Fibroblast of lung (primary cell): ENCODE measurements around the gene ASAH2. TPM values are rescaled to one million over a fixed set of nuclear protein-coding genes. Genes with fewer than 3 reads are reported as not detected.

Experiments
- DNase-seq, 2 donors: peaks; one replicate each; pipeline versions ENCODE4 v3.0.0 to v3.0.0-alpha.2; 2010; ENCODE audit warnings: low read depth in 2 of 2
- H2AFZ ChIP-seq: 2 replicates; pipeline ENCODE4 v1.5.1; 2012; ENCODE audit warnings: low read length, control low read depth, inconsistent platforms
- H3K27ac ChIP-seq: 2 replicates; pipeline ENCODE4 v1.5.1; 2011; ENCODE audit warnings: low read length, control low read depth; ENCODE audit not compliant: insufficient read depth
- H3K27me3 ChIP-seq: 2 replicates; pipeline ENCODE4 v1.5.1; 2011; ENCODE audit warnings: mild to moderate bottlenecking, low read length; ENCODE audit not compliant: control insufficient read depth, insufficient read depth
- H3K36me3 ChIP-seq: 2 replicates; pipeline ENCODE4 v1.5.1; 2011; ENCODE audit warnings: low read length; ENCODE audit not compliant: control insufficient read depth, insufficient read depth
- H3K4me1 ChIP-seq: 2 replicates; pipeline ENCODE4 v1.5.1; 2011; ENCODE audit warnings: low read length; ENCODE audit not compliant: control insufficient read depth, insufficient read depth; ENCODE audit errors: extremely low read depth
- H3K4me2 ChIP-seq: 2 replicates; pipeline ENCODE4 v1.5.1; 2011; ENCODE audit warnings: low read length, control low read depth; ENCODE audit not compliant: insufficient read depth; ENCODE audit errors: extremely low read depth
- H3K4me3 ChIP-seq, 4 experiments: fragments of 200-600 bp in 1 of 4; sonication (generic) in 1 of 4; replicated peaks in 1 of 4; 2 replicates each; pipeline ENCODE4 v1.5.1; 2011 to 2016; ENCODE audit warnings: low read length in 4 of 4, low read depth in 3 of 4, mild to moderate bottlenecking in 3 of 4, control low read depth in 2 of 4, inconsistent platforms in 1 of 4, mixed read lengths in 1 of 4; ENCODE audit not compliant: insufficient read depth in 1 of 4; ENCODE audit errors: control extremely low read depth in 1 of 4
- H3K79me2 ChIP-seq: 2 replicates; pipeline ENCODE4 v1.5.1; 2012; ENCODE audit warnings: mild to moderate bottlenecking, low read length, inconsistent platforms; ENCODE audit not compliant: control insufficient read depth, insufficient read depth
- H3K9ac ChIP-seq: 2 replicates; pipeline ENCODE4 v1.5.1; 2011; ENCODE audit warnings: mild to moderate bottlenecking, low read length, control low read depth; ENCODE audit not compliant: insufficient read depth
- H3K9me3 ChIP-seq: 2 replicates; pipeline ENCODE4 v1.5.1; 2012; ENCODE audit warnings: low read depth, low read length; ENCODE audit not compliant: control insufficient read depth, insufficient read depth
- H4K20me1 ChIP-seq: 2 replicates; pipeline ENCODE4 v1.5.1; 2011; ENCODE audit warnings: low read length; ENCODE audit not compliant: control insufficient read depth, insufficient read depth; ENCODE audit errors: extremely low read depth
- EZH2 ChIP-seq: IDR thresholded peaks from 2 replicates; pipeline ENCODE4 v1.5.1; 2012; ENCODE audit warnings: low read length, control low read depth, mild to moderate bottlenecking; ENCODE audit errors: missing control alignments
- polyA plus RNA-seq, 2 donors: library from polyadenylated mRNA; depleted of rRNA in 1 of 2; stranded (reverse) in 1 of 2; unstranded in 1 of 2; fragments of >200 nt; gene quantifications; 2 replicates each; pipeline ENCODE4 v1.2.1, GENCODE V29; 2011 to 2012; ENCODE audit warnings: missing spikeins in 1 of 2
- total RNA-seq: library from RNA; depleted of rRNA; stranded (reverse); fragments of >200 nt; gene quantifications from 2 replicates; pipeline ENCODE4 v1.2.1, GENCODE V29; 2014
- TF ChIP-seq, protein P1 (sequence below), 2 donors: IDR thresholded peaks in 1 of 2; conservative IDR thresholded peaks in 1 of 2; 1 replicate in 1 of 2; 2 replicates in 1 of 2; pipeline ENCODE4 v1.5.1; 2011 to 2012; ENCODE audit warnings: low read length in 2 of 2, control low read depth in 1 of 2, inconsistent platforms in 1 of 2, low read depth in 1 of 2, mild to moderate bottlenecking in 1 of 2

Gene ASAH2
- total and polyA plus RNA-seq, 2 donors (not counting 1 experiment from before 2014, with no cell fraction given), result 0.99 to 2.4 TPM

DNA sequence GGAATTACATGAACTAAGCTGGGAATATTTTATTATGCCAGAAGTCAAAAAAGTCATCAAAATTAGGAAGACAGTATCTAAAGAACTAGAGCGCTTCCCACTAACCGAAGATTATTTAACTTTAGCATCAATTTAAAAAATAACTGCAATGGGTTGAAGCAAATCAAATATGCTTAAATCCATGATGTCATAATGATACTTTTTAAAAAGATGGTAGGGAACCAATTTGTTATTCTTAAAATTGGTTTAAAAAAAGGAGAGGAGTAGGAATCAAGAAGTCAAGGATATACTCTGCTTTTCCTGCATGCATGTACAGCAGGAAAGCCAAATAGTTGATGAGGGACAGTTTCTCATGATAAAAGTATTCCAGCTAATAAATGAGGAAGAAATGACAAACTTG lies 3.2 kb upstream of the ASAH2 start:
- Histone ChIP-seq H3K27me3 (peaks cover 13% of the 10 kb centered on the region), H3K9me3 (no peaks in the 10 kb centered on the region), H3K36me3 (no peaks in the 10 kb centered on the region), H3K79me2 (no peaks in the 10 kb centered on the region), H3K4me3 (no peak overlapping the region), H3K4me1 (no peaks in the 10 kb centered on the region), H3K9ac (no peak overlapping the region), H3K27ac (no peak overlapping the region), H4K20me1 (no peaks in the 10 kb centered on the region), H2AFZ (no peak overlapping the region), H3K4me2 (no peak overlapping the region)
- TF ChIP-seq EZH2, result no peak
- TF ChIP-seq, protein P1, sequence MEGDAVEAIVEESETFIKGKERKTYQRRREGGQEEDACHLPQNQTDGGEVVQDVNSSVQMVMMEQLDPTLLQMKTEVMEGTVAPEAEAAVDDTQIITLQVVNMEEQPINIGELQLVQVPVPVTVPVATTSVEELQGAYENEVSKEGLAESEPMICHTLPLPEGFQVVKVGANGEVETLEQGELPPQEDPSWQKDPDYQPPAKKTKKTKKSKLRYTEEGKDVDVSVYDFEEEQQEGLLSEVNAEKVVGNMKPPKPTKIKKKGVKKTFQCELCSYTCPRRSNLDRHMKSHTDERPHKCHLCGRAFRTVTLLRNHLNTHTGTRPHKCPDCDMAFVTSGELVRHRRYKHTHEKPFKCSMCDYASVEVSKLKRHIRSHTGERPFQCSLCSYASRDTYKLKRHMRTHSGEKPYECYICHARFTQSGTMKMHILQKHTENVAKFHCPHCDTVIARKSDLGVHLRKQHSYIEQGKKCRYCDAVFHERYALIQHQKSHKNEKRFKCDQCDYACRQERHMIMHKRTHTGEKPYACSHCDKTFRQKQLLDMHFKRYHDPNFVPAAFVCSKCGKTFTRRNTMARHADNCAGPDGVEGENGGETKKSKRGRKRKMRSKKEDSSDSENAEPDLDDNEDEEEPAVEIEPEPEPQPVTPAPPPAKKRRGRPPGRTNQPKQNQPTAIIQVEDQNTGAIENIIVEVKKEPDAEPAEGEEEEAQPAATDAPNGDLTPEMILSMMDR (conservative IDR thresholded peaks at IDR 0.05 in 1 of 2, IDR thresholded peaks at IDR 0.05 in 1 of 2; ENCODE audit: low read depth in 1 of 2, low read length in 2 of 2), result no peak
- DNase-seq, result no peak

DNA sequence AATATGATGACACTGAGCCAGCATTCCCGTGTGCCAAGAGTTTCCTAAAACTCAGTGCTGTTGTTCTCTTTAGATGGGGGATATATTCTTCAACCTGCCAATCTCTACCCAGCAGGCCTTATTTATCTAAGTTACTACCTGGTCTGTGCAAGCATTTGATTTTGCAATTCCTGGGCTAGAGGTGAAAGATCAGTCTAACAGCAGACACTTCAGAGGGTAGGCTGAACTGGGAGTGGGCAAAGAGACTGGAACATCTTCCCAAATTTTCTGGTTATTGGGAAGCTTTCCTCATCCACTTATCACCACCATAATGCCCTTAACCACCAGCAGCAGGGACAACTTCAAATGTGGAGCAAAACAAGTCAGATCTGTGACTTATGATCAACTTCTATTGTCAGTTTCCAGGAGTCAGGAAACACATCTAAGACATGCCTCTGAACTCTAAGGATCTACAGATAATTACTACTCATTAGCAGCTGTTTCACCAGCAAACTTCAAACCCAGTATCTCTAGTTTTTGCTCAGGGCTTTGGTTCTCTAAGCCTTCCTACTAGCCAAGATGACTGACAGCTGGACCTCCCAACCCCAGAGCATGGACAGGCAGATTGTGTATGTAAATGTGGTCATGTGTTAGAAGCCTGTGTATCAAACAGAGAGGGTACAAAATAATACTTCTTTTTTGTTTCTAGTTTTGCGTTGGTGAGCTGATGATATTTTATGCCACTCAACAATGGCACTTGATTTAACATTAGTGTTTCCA lies 1.0 kb downstream of the ASAH2 start:
- Histone ChIP-seq H2AFZ (no peak overlapping the region), H3K36me3 (no peaks in the 10 kb centered on the region), H3K4me1 (no peaks in the 10 kb centered on the region), H3K27me3 (peaks cover 11% of the 10 kb centered on the region), H4K20me1 (no peaks in the 10 kb centered on the region), H3K4me3 (no peak overlapping the region), H3K9ac (no peak overlapping the region), H3K4me2 (no peak overlapping the region), H3K27ac (no peak overlapping the region), H3K9me3 (no peaks in the 10 kb centered on the region), H3K79me2 (no peaks in the 10 kb centered on the region)
- no peak for DNase-seq
- TF ChIP-seq, protein P1 (conservative IDR thresholded peaks at IDR 0.05 in 1 of 2, IDR thresholded peaks at IDR 0.05 in 1 of 2; ENCODE audit: low read depth in 1 of 2, low read length in 2 of 2), result no peak
- no peak for TF ChIP-seq EZH2

DNA sequence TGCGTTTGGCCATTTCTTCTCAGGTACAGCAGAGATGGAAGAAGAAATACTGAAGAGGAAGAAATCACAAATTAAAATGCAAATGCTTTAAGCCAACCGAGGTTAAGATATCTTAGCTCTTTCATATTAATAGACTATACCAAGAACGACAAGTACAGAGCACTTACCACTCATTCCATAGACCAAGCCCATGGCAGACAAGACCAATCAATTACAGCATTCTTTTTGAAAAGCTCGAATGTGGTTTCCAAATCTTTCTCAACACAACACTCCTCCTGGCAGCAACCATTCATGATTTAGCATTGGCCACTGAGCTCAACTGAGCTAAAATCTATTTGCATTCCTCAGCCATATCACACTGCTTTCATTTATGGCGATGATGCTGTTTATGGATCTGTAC lies 2.7 kb downstream of the ASAH2 start:
- H3K27me3 ChIP-seq, result peaks cover 17% of the 10 kb centered on the region
- no peaks in the 10 kb centered on the region for H3K9me3 ChIP-seq
- H3K27ac ChIP-seq, result no peak overlapping the region
- no peaks in the 10 kb centered on the region for H3K36me3 ChIP-seq
- no peak for DNase-seq
- TF ChIP-seq, protein P1 (conservative IDR thresholded peaks at IDR 0.05 in 1 of 2, IDR thresholded peaks at IDR 0.05 in 1 of 2; ENCODE audit: low read depth in 1 of 2, low read length in 2 of 2), result no peak
- no peak for TF ChIP-seq EZH2
- no peak overlapping the region for H3K4me3 ChIP-seq
- no peak overlapping the region for H2AFZ ChIP-seq
- no peaks in the 10 kb centered on the region for H3K4me1 ChIP-seq
- no peak overlapping the region for H3K9ac ChIP-seq
- H4K20me1 ChIP-seq, result no peaks in the 10 kb centered on the region
- no peak overlapping the region for H3K4me2 ChIP-seq
- no peaks in the 10 kb centered on the region for H3K79me2 ChIP-seq
